ENCODE results near the gene C6orf47.

The C6orf47 gene

DNA sequence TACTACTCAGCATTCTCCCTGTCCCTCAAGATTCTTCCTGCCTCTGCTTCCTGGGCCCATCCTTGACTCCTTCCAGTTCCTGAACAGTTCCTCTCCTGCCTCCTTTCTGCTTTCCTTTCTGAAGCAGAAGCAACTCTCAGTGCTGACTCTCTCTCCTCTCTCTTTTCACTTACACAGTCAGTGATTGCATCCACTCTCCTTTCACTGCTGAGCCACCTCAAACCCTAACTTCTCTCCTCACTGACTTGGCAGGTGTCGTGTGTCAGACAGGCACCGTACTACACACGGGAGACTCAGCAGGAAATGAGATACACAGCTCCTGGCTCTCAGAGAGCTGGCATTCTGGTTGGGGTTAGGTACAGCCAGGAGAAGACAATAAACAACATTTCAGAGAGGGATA is 37.0 kb upstream of the C6orf47 start:
- H3K36me3 ChIP-seq (ENCODE audit: insufficient read depth, low read length), result peaks cover 40% of the 10 kb centered on the region
- H3K4me3 ChIP-seq (ENCODE audit: low read depth in 1 of 2, low read length in 2 of 2), result no peak overlapping the region
- H3K9ac ChIP-seq (ENCODE audit: low read length), result no peak overlapping the region
- H3K27me3 ChIP-seq (ENCODE audit: control insufficient read depth in 1 of 2, insufficient read depth in 2 of 2, low read length in 2 of 2), result no peaks in the 10 kb centered on the region
- no peak overlapping the region for H3K27ac ChIP-seq (ENCODE audit: low read depth, low read length)
- no peaks in the 10 kb centered on the region for H3K9me3 ChIP-seq (ENCODE audit: low read length)
- H3K4me1 ChIP-seq (ENCODE audit: insufficient read depth, low read length), result peaks cover 18% of the 10 kb centered on the region

DNA sequence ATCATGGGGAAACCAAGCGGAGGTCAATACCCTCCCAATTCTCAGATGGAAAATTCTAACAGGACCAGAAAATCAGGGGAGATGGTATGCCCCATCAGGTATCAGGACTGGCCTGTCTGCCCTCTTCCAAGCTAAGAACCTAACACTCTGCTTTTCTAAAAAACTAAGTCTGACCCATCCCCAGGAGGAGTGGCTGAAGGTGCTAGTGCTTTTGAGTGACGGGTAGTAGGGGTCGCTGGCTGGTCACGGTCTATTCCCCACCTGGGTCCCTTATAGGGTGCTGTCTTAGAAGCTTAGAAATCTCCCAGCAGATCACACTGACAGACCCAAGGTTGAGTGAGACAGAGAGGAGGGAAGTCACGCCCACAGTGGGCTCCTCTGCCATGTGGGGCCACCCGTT is 33.0 kb upstream of the C6orf47 start:
- Histone ChIP-seq H3K27ac (ENCODE audit: low read depth, low read length) (no peak overlapping the region), H3K9ac (ENCODE audit: low read length) (no peak overlapping the region), H3K4me1 (ENCODE audit: insufficient read depth, low read length) (no peaks in the 10 kb centered on the region), H3K4me3 (ENCODE audit: low read depth in 1 of 2, low read length in 2 of 2) (no peak overlapping the region), H3K27me3 (ENCODE audit: control insufficient read depth in 1 of 2, insufficient read depth in 2 of 2, low read length in 2 of 2) (no peaks in the 10 kb centered on the region), H3K36me3 (ENCODE audit: insufficient read depth, low read length) (peaks cover 74% of the 10 kb centered on the region), H3K9me3 (ENCODE audit: low read length) (no peaks in the 10 kb centered on the region)

GRCh38 chr6:31692886-31693285 is 32.3 kb upstream of the C6orf47 start:
- Histone ChIP-seq H3K9me3 (ENCODE audit: low read length) (no peaks in the 10 kb centered on the region), H3K4me3 (ENCODE audit: low read depth in 1 of 2, low read length in 2 of 2) (no peak overlapping the region), H3K27ac (ENCODE audit: low read depth, low read length) (no peak overlapping the region), H3K27me3 (ENCODE audit: control insufficient read depth in 1 of 2, insufficient read depth in 2 of 2, low read length in 2 of 2) (no peaks in the 10 kb centered on the region), H3K36me3 (ENCODE audit: insufficient read depth, low read length) (peaks cover 80% of the 10 kb centered on the region), H3K4me1 (ENCODE audit: insufficient read depth, low read length) (no peaks in the 10 kb centered on the region), H3K9ac (ENCODE audit: low read length) (no peak overlapping the region)

GRCh38 chr6:31692353-31692752 is 31.8 kb upstream of the C6orf47 start:
- H3K27me3 ChIP-seq (ENCODE audit: control insufficient read depth in 1 of 2, insufficient read depth in 2 of 2, low read length in 2 of 2), result no peaks in the 10 kb centered on the region
- H3K4me3 ChIP-seq (ENCODE audit: low read depth in 1 of 2, low read length in 2 of 2), result no peak overlapping the region
- H3K4me1 ChIP-seq (ENCODE audit: insufficient read depth, low read length), result no peaks in the 10 kb centered on the region
- H3K9me3 ChIP-seq (ENCODE audit: low read length), result no peaks in the 10 kb centered on the region
- no peak overlapping the region for H3K27ac ChIP-seq (ENCODE audit: low read depth, low read length)
- H3K9ac ChIP-seq (ENCODE audit: low read length), result no peak overlapping the region
- peaks cover 86% of the 10 kb centered on the region for H3K36me3 ChIP-seq (ENCODE audit: insufficient read depth, low read length)

DNA sequence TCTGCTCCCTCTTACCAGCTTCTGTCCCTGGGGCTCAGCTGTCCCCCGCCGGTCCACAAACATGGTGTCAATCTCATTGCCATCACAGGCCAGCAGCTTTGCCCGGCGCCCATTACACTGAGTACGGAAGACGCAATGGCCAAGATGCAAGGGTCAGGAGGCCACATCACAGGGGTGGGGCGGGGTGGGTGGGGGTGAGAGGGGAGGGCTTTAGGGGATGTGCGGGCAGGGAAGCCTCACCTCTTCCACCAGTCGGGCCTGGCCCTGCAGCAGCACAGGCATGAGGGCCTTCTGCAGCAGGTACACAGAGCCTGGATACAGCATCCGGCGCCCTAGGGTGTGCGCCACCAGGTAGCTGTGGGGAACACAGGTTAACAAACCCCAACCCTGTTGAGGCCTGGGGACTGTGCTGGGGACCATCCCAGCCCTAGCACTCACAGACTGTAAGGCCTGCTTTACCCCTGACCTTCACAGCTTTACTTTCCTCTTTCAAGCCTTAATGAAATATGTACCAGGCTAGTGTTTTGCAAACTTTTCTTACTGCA is 31.1 kb upstream of the C6orf47 start:
- peaks cover 89% of the 10 kb centered on the region for H3K36me3 ChIP-seq (ENCODE audit: insufficient read depth, low read length)
- no peaks in the 10 kb centered on the region for H3K9me3 ChIP-seq (ENCODE audit: low read length)
- H3K4me1 ChIP-seq (ENCODE audit: insufficient read depth, low read length), result no peaks in the 10 kb centered on the region

GRCh38 chr6:31691078-31691463 is 30.5 kb upstream of the C6orf47 start:
- Histone ChIP-seq H3K27me3 (ENCODE audit: control insufficient read depth in 1 of 2, insufficient read depth in 2 of 2, low read length in 2 of 2) (no peaks in the 10 kb centered on the region), H3K27ac (ENCODE audit: low read depth, low read length) (no peak overlapping the region), H3K9ac (ENCODE audit: low read length) (no peak overlapping the region), H3K9me3 (ENCODE audit: low read length) (no peaks in the 10 kb centered on the region), H3K4me3 (ENCODE audit: low read depth in 1 of 2, low read length in 2 of 2) (no peak overlapping the region), H3K4me1 (ENCODE audit: insufficient read depth, low read length) (no peaks in the 10 kb centered on the region), H3K36me3 (ENCODE audit: insufficient read depth, low read length) (peaks cover 89% of the 10 kb centered on the region)

More for the DNA sequence above, 31.1 kb upstream of the C6orf47 start:
- Histone ChIP-seq H3K27ac (ENCODE audit: low read depth, low read length) (no peak overlapping the region), H3K4me3 (ENCODE audit: low read depth in 1 of 2, low read length in 2 of 2) (no peak overlapping the region), H3K9ac (ENCODE audit: low read length) (no peak overlapping the region), H3K27me3 (ENCODE audit: control insufficient read depth in 1 of 2, insufficient read depth in 2 of 2, low read length in 2 of 2) (no peaks in the 10 kb centered on the region)

DNA sequence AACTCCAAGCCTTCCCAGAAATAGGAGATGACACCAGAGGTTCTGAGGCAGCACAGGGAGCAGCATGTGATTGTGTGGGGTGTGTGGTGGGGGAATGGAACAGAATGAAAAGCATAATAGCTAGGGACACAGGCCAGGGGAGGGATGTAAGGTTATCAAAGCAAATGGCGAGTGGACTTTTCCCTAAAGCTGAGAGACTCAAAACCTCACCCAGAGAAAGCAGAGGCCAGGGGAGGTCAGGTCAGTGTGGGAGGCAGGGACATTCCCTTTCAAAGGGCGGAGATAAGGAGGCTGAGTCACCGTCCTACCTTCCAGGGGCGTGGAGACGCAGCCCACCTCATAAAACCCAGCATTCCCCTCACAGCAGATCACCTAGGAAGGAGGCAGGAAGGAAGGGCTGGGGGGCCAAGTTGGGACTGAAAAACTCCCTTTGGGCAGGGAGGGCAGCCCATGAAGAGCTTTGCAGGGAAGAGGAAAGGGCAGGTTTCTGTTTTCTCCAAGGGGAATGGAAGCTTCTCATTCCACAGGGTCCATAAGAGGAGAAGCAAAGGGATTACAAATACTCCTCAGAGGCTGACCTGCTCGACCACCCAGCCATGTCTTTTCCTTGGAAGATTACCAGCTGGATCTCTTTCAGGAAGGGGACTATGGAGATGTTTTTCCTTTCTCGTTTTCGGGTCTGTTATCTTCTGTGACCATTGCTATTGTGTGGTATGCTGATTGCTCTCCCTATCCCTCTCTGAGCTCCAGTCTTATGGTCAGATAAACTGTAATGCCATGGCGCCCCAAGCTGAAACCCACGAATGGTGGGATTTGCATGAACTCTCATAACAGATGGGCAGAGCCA is 29.9 kb upstream of the C6orf47 start:
- no peak overlapping the region for H3K9ac ChIP-seq (ENCODE audit: low read length)
- no peaks in the 10 kb centered on the region for H3K27me3 ChIP-seq (ENCODE audit: control insufficient read depth in 1 of 2, insufficient read depth in 2 of 2, low read length in 2 of 2)
- peaks cover 90% of the 10 kb centered on the region for H3K36me3 ChIP-seq (ENCODE audit: insufficient read depth, low read length)
- no peak overlapping the region for H3K27ac ChIP-seq (ENCODE audit: low read depth, low read length)
- no peaks in the 10 kb centered on the region for H3K9me3 ChIP-seq (ENCODE audit: low read length)
- H3K4me1 ChIP-seq (ENCODE audit: insufficient read depth, low read length), result no peaks in the 10 kb centered on the region
- H3K4me3 ChIP-seq (ENCODE audit: low read depth in 1 of 2, low read length in 2 of 2), result no peak overlapping the region

DNA sequence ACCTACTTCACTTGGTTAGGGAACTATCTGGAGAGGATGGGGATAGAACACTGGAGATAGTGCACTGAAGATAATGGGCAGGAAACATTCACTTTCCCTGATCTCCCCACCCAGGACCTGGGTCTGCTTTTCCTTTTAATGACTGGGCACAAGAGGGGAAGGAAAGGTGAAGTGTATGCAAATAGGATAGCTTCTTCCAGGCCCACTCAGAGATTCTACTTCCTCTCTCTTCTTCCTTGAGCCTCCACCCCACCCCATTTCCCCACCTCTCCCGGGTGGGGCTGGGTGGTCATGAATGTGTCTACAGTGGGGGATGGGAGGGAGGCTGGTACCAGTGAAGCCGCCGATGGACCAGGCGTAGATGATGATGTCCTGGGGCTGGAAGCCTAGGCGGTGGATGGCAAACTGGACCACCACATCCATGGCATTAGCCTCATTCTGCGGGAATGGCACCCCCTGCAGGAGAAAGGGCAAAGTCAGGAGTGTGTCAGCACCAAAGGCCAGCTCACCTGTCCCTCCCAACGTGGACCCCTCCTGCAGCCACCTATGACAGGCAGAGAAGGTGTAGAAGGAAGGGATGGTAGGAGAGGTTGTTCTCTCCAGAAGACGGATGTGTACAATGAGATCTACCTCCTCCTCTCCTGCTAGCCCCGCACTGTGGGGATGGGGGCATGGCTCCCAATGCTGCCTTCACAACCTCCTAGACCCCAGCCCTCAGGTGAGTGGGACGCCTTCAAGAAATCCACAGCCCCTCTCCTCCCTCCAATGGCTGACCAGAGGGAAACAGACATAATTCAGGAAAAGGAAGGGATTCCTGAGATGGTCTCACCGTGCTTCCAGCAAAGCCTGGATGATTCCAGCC is 28.9 kb upstream of the C6orf47 start:
- Histone ChIP-seq H3K4me1 (ENCODE audit: insufficient read depth, low read length) (no peaks in the 10 kb centered on the region), H3K4me3 (ENCODE audit: low read depth in 1 of 2, low read length in 2 of 2) (no peak overlapping the region), H3K36me3 (ENCODE audit: insufficient read depth, low read length) (peaks cover 81% of the 10 kb centered on the region), H3K27ac (ENCODE audit: low read depth, low read length) (no peak overlapping the region), H3K9ac (ENCODE audit: low read length) (no peak overlapping the region), H3K9me3 (ENCODE audit: low read length) (no peaks in the 10 kb centered on the region), H3K27me3 (ENCODE audit: control insufficient read depth in 1 of 2, insufficient read depth in 2 of 2, low read length in 2 of 2) (no peaks in the 10 kb centered on the region)

DNA sequence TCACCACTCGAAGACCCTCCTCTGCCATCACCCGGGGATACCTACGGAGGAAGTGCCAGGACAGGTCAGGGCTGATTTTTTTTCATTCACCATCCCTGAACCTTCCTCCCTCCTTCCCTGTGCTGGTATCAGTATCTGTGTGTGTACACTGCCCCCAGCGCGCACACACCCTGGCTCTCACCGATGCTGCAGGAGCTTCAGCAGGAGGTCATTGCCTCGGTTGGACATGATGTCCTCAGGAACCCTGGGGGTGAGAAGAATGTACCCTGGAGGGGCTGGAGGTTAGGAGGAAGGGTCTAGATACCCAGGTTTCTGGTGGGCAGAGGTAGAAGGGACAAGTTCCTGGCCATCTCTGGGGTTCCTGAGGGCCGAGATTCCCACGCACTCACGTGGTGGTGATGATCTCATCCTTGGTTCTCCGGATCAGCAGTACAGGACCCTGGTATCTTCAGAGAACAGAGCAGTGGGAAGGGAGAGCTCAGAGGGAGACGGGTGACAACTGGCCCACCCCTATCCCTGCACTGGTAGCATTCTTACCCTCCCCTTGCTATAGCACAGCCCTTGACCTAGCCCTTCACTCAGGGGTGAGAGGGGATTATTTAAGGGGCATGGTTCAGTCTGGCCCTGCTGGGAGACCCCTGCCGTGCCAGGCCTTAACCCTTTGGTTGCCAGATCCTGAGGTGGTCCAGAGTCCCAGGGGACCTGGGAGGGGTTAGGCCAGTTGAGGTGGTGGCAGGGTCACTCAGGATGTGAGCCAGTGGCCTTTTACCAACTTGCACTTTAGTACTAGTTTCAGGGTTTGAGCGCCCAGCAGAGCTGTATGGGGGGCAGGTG is 27.5 kb upstream of the C6orf47 start:
- no peaks in the 10 kb centered on the region for H3K9me3 ChIP-seq (ENCODE audit: low read length)
- H3K9ac ChIP-seq (ENCODE audit: low read length), result no peak overlapping the region
- no peak overlapping the region for H3K27ac ChIP-seq (ENCODE audit: low read depth, low read length)
- H3K4me1 ChIP-seq (ENCODE audit: insufficient read depth, low read length), result no peaks in the 10 kb centered on the region
- no peak overlapping the region for H3K4me3 ChIP-seq (ENCODE audit: low read depth in 1 of 2, low read length in 2 of 2)
- H3K36me3 ChIP-seq (ENCODE audit: insufficient read depth, low read length), result peaks cover 67% of the 10 kb centered on the region
- no peaks in the 10 kb centered on the region for H3K27me3 ChIP-seq (ENCODE audit: control insufficient read depth in 1 of 2, insufficient read depth in 2 of 2, low read length in 2 of 2)

GRCh38 chr6:31687321-31687720 is 26.7 kb upstream of the C6orf47 start:
- Histone ChIP-seq H3K27ac (ENCODE audit: low read depth, low read length) (no peak overlapping the region), H3K9me3 (ENCODE audit: low read length) (no peaks in the 10 kb centered on the region), H3K36me3 (ENCODE audit: insufficient read depth, low read length) (peaks cover 59% of the 10 kb centered on the region), H3K4me1 (ENCODE audit: insufficient read depth, low read length) (no peaks in the 10 kb centered on the region), H3K4me3 (ENCODE audit: low read depth in 1 of 2, low read length in 2 of 2) (no peak overlapping the region), H3K27me3 (ENCODE audit: control insufficient read depth in 1 of 2, insufficient read depth in 2 of 2, low read length in 2 of 2) (no peaks in the 10 kb centered on the region), H3K9ac (ENCODE audit: low read length) (no peak overlapping the region)

DNA sequence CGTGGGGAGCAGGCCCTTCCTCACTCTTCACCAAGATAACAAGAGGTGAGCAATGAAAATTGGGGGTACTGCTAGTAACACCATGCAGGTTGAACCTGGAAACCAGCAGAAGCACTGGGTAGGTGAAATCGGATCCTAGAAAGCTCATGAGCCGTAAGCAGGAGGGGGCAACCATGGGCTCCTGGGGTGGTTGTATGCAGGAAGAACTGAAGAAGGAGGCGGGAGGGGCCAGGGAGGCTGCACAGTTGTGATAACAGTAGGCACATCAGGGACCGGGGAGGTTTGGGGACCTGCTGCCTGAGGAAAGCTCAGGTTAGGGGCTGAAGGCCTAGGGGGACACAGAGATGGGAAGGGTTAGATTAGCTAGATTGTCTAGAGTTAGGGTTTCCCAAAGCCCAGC is 25.9 kb upstream of the C6orf47 start:
- peaks cover 53% of the 10 kb centered on the region for H3K36me3 ChIP-seq (ENCODE audit: insufficient read depth, low read length)
- H3K27ac ChIP-seq (ENCODE audit: low read depth, low read length), result no peak overlapping the region
- peaks cover 3% of the 10 kb centered on the region for H3K4me1 ChIP-seq (ENCODE audit: insufficient read depth, low read length)
- H3K9me3 ChIP-seq (ENCODE audit: low read length), result no peaks in the 10 kb centered on the region
- H3K27me3 ChIP-seq (ENCODE audit: control insufficient read depth in 1 of 2, insufficient read depth in 2 of 2, low read length in 2 of 2), result no peaks in the 10 kb centered on the region
- H3K4me3 ChIP-seq (ENCODE audit: low read depth in 1 of 2, low read length in 2 of 2), result no peak overlapping the region
- no peak overlapping the region for H3K9ac ChIP-seq (ENCODE audit: low read length)

All from muscle layer of colon (tissue), 2 donors.